ENCODE results near the gene MRPL46. TPM values are rescaled to one million over a fixed set of nuclear protein-coding genes. Genes with fewer than 3 reads are reported as not detected.

Gene MRPL46
- total RNA-seq, 1 donor from 2014 or later: 21.2 TPM

DNA sequence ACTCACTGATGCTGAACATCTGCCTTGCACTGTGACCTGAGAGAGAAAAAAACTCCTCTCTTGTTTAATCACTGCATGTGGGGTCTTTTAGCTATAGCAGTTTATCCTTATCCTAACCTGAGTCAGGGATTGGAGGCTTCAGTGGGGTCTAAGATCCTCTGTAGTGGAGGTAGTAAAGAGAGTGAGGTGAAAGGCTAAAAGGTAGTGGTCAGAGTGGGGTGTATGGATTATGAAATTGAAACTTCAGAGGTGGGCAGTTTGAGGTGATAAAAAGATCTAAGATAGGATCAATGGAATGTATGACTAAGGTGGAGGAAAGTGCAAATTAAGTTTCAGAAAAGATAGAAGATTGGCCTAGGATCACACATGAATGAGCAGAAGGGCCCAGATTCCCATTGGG is 42.8 kb upstream of the MRPL46 start:
- Mint-ChIP-seq H3K9me3 (ENCODE audit: unreplicated experiment) (no peaks in the 10 kb centered on the region), H3K4me3 (ENCODE audit: unreplicated experiment) (no peak overlapping the region), H3K36me3 (ENCODE audit: low read depth, unreplicated experiment) (peaks cover 4% of the 10 kb centered on the region), H3K4me1 (ENCODE audit: unreplicated experiment) (no peaks in the 10 kb centered on the region), H3K27me3 (ENCODE audit: unreplicated experiment) (no peaks in the 10 kb centered on the region), H3K27ac (ENCODE audit: unreplicated experiment) (no peak overlapping the region)
- DNase-seq (ENCODE audit: low spot score): no peak
- TF ChIP-seq, protein P1, sequence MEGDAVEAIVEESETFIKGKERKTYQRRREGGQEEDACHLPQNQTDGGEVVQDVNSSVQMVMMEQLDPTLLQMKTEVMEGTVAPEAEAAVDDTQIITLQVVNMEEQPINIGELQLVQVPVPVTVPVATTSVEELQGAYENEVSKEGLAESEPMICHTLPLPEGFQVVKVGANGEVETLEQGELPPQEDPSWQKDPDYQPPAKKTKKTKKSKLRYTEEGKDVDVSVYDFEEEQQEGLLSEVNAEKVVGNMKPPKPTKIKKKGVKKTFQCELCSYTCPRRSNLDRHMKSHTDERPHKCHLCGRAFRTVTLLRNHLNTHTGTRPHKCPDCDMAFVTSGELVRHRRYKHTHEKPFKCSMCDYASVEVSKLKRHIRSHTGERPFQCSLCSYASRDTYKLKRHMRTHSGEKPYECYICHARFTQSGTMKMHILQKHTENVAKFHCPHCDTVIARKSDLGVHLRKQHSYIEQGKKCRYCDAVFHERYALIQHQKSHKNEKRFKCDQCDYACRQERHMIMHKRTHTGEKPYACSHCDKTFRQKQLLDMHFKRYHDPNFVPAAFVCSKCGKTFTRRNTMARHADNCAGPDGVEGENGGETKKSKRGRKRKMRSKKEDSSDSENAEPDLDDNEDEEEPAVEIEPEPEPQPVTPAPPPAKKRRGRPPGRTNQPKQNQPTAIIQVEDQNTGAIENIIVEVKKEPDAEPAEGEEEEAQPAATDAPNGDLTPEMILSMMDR (IDR thresholded peaks at IDR 0.05; ENCODE audit: unreplicated experiment): no peak

- no peaks in the 10 kb centered on the region for H3K9me3 Mint-ChIP-seq (ENCODE audit: unreplicated experiment)
- no peak overlapping the region for H3K27ac Mint-ChIP-seq (ENCODE audit: unreplicated experiment)
- H3K4me1 Mint-ChIP-seq (ENCODE audit: unreplicated experiment): no peaks in the 10 kb centered on the region
- no peak for DNase-seq (ENCODE audit: low spot score)
- H3K27me3 Mint-ChIP-seq (ENCODE audit: unreplicated experiment): no peaks in the 10 kb centered on the region
- TF ChIP-seq, protein P1 (IDR thresholded peaks at IDR 0.05; ENCODE audit: unreplicated experiment): no peak
- H3K36me3 Mint-ChIP-seq (ENCODE audit: low read depth, unreplicated experiment): peaks cover 4% of the 10 kb centered on the region
- H3K4me3 Mint-ChIP-seq (ENCODE audit: unreplicated experiment): no peak overlapping the region
Observed at GRCh38 chr15:88509321-88509720, 42.1 kb upstream of the MRPL46 start.

DNA sequence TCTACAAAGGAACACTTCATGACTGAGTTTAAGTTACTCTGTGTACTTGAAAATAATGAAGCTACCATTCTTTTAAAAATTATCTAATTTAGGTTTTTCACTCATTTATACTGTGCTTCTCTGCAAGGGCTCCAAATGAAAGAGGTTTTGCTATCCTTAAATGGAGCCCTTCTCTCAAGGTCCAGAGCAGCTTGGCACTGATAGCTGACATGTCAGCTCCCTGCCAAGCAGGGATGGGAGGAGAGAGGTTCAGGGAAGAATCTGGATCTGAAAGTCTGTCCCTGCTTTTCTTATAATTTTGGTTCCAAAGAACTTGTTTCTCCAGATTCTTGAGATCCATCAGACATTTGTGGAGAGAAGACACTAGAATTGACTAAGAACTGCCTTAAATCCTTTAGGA is 39.4 kb upstream of the MRPL46 start:
- no peaks in the 10 kb centered on the region for H3K27me3 Mint-ChIP-seq (ENCODE audit: unreplicated experiment)
- peaks cover 4% of the 10 kb centered on the region for H3K36me3 Mint-ChIP-seq (ENCODE audit: low read depth, unreplicated experiment)
- H3K4me1 Mint-ChIP-seq (ENCODE audit: unreplicated experiment): no peaks in the 10 kb centered on the region
- no peak for DNase-seq (ENCODE audit: low spot score)
- TF ChIP-seq, protein P1 (IDR thresholded peaks at IDR 0.05; ENCODE audit: unreplicated experiment): no peak
- no peaks in the 10 kb centered on the region for H3K9me3 Mint-ChIP-seq (ENCODE audit: unreplicated experiment)
- H3K4me3 Mint-ChIP-seq (ENCODE audit: unreplicated experiment): no peak overlapping the region
- no peak overlapping the region for H3K27ac Mint-ChIP-seq (ENCODE audit: unreplicated experiment)

- H3K9me3 Mint-ChIP-seq (ENCODE audit: unreplicated experiment): no peaks in the 10 kb centered on the region
- H3K27ac Mint-ChIP-seq (ENCODE audit: unreplicated experiment): no peak overlapping the region
- no peak overlapping the region for H3K4me3 Mint-ChIP-seq (ENCODE audit: unreplicated experiment)
- no peaks in the 10 kb centered on the region for H3K4me1 Mint-ChIP-seq (ENCODE audit: unreplicated experiment)
- H3K27me3 Mint-ChIP-seq (ENCODE audit: unreplicated experiment): no peaks in the 10 kb centered on the region
- DNase-seq (ENCODE audit: low spot score): no peak
- H3K36me3 Mint-ChIP-seq (ENCODE audit: low read depth, unreplicated experiment): peaks cover 4% of the 10 kb centered on the region
- TF ChIP-seq, protein P1 (IDR thresholded peaks at IDR 0.05; ENCODE audit: unreplicated experiment): no peak
Observed at GRCh38 chr15:88505721-88506120, 38.5 kb upstream of the MRPL46 start.

DNA sequence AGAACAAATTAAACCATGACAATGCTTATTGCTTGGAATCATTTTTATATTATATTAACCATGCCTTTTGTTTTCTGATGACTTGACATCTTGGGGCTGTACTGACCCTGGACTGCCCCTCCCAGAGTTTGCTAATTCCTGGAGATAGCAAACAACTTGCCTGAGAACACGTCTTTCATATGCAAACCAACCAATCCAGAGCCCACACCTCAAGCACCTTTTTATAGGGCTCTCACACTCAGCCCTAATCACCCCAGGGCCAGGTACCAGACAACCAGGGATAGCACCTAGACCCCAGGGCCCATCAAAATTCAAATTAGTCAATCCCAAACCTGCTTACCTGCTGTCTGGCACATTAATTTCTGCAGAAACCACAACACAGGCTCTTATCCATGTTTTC is 37.3 kb upstream of the MRPL46 start:
- no peak for DNase-seq (ENCODE audit: low spot score)
- Mint-ChIP-seq H3K36me3 (ENCODE audit: low read depth, unreplicated experiment) (no peaks in the 10 kb centered on the region), H3K4me3 (ENCODE audit: unreplicated experiment) (no peak overlapping the region), H3K27me3 (ENCODE audit: unreplicated experiment) (no peaks in the 10 kb centered on the region), H3K9me3 (ENCODE audit: unreplicated experiment) (no peaks in the 10 kb centered on the region), H3K4me1 (ENCODE audit: unreplicated experiment) (no peaks in the 10 kb centered on the region), H3K27ac (ENCODE audit: unreplicated experiment) (no peak overlapping the region)
- TF ChIP-seq, protein P1 (IDR thresholded peaks at IDR 0.05; ENCODE audit: unreplicated experiment): no peak

All from endothelial cell (in vitro differentiated cells).